CD4-positive, alpha-beta T cell treated with Interferon alpha-2 for 1 hour (primary cell): ENCODE data around the gene FBXO24.
"Not testable (repeated sequence)": the region's sequence is repeated elsewhere in the genome, so short reads cannot be mapped to it uniquely, and the experiment has no call there.

ENCODE experiments used
- DNase-seq, 2 donors: peaks; one replicate each; pipeline ENCODE4 v3.0.0-alpha.2; 2020 to 2022

FBXO24 gene

GRCh38 chr7:100586266-100587025 is at the start of gene FBXO24:
FBXO24 (plus strand) TSS chr7:100586328; CDS start chr7:100586626, 298 bp downstream.
- peak; percentile 100 for DNase-seq

GRCh38 chr7:100536695-100537094 is 49.4 kb upstream of the FBXO24 start:
- not testable (repeated sequence) for DNase-seq

- DNase-seq = no peak
These were observed 47.8 kb upstream of the FBXO24 start for GRCh38 chr7:100538348-100538653.

- peak; percentile 100 for DNase-seq
These were observed 47.3 kb upstream of the FBXO24 start, which contains the start of gene AGFG2 for GRCh38 chr7:100538654-100539435. AGFG2 (plus strand) TSS chr7:100539203; CDS start chr7:100539347, 144 bp downstream.

- no peak for DNase-seq
These were observed 46.6 kb upstream of the FBXO24 start for GRCh38 chr7:100539436-100540006.

- DNase-seq = no peak
These were observed 45.9 kb upstream of the FBXO24 start for GRCh38 chr7:100540073-100540723.

- not testable (repeated sequence) for DNase-seq
These were observed 44.8 kb upstream of the FBXO24 start for GRCh38 chr7:100541309-100541708.

GRCh38 chr7:100543586-100543985 is 42.5 kb upstream of the FBXO24 start:
- DNase-seq = no peak

GRCh38 chr7:100544386-100544785 is 41.7 kb upstream of the FBXO24 start:
- peak in 1 of 2 donors; percentile 11 for DNase-seq

GRCh38 chr7:100544967-100545359 is 41.2 kb upstream of the FBXO24 start:
- no peak for DNase-seq

- peak in 1 of 2 donors; percentile 42 for DNase-seq
These were observed 40.6 kb upstream of the FBXO24 start for GRCh38 chr7:100545360-100546128.

GRCh38 chr7:100546129-100546925 is 39.8 kb upstream of the FBXO24 start:
- peak in 1 of 2 donors; percentile 73 for DNase-seq

GRCh38 chr7:100546926-100547800 is 39.0 kb upstream of the FBXO24 start:
- DNase-seq = no peak

- DNase-seq = no peak
These were observed 38.3 kb upstream of the FBXO24 start for GRCh38 chr7:100547872-100548271.

GRCh38 chr7:100548446-100548845 is 37.7 kb upstream of the FBXO24 start:
- DNase-seq = not testable (repeated sequence)

GRCh38 chr7:100552532-100552931 is 33.6 kb upstream of the FBXO24 start:
- DNase-seq = no peak

GRCh38 chr7:100553032-100553431 is 33.1 kb upstream of the FBXO24 start:
- no peak for DNase-seq

- DNase-seq = no peak
These were observed 30.4 kb upstream of the FBXO24 start for GRCh38 chr7:100555701-100556100.

GRCh38 chr7:100556541-100556940 is 29.6 kb upstream of the FBXO24 start:
- DNase-seq = no peak

- DNase-seq = no peak
These were observed 27.0 kb upstream of the FBXO24 start for GRCh38 chr7:100559127-100559526.
